Glomerular visceral epithelial cell (primary cell): ENCODE results near the gene HEXA.

ENCODE experiments used
- DNase-seq: peaks from one replicate; pipeline ENCODE4 v3.0.0-alpha.2; 2016; ENCODE audit errors: extremely low spot score

Gene HEXA

DNA sequence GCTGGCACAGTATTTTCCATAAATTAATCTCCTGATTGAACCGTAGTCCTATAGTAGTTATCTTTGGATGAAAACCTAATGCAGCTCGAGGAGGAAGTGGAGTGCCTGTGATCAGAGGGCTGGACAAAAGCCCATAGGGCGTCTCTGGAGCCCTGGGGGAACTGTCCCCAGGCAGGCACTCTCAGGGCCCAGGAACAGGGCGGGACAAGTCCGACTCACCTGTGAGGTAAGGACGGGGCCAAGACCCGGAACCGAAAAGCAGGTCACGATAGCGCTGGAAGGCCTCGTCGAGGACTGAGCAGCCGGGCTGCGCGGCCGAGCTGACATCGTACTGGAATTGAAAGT is 341 bp downstream of the HEXA start:
- DNase-seq = no peak

DNA sequence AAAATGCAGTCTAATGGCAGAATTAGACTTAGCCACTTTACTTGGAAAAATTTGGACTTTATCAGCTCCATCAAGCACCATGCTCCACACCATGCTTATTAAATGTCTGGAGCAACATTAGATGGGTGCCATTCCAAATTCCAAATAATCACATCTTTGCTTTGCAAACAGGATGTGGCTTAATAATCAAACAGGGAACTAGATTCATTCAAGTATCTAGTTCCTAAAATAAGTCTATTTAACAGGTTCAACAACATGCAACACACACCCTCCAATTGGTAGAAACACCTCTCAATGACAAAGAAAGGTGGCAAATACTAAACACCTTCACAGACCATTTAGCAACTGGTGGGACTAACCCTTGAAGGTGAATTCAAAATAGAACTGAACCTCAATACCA is 3.5 kb downstream of the HEXA start:
- DNase-seq = no peak

GRCh38 chr15:72369964-72370363 is 5.8 kb downstream of the HEXA start:
- no peak for DNase-seq

GRCh38 chr15:72368899-72369298 is 6.9 kb downstream of the HEXA start:
- no peak for DNase-seq

- no peak for DNase-seq
These were observed 7.5 kb downstream of the HEXA start for GRCh38 chr15:72368325-72368724.

- no peak for DNase-seq
These were observed 10.0 kb downstream of the HEXA start for GRCh38 chr15:72365844-72366243.

GRCh38 chr15:72361176-72361575 is 14.6 kb downstream of the HEXA start:
- no peak for DNase-seq

GRCh38 chr15:72358650-72359171 is 17.1 kb downstream of the HEXA start:
- DNase-seq = peak; percentile 7

DNA sequence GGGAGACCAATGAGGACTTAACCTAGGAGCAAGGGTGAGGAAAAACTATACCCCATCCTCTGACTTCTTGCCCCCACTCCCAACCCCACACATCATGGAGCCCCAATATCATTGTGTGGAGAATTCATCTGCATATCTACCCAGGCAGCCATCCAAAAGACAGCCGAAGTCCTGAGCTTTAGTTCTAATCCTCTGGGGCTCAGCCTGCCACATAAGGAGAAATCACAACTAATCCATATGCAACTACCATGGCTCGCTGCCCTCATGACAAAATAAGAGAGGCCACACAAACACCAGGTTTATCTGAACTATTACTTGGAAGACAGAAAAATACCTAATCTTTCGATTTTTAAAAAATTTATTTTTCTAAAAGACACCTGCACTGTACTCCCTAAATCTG is 17.7 kb downstream of the HEXA start:
- DNase-seq = no peak

GRCh38 chr15:72354496-72354895 is 21.3 kb downstream of the HEXA start:
- no peak for DNase-seq

GRCh38 chr15:72353266-72353665 is 22.5 kb downstream of the HEXA start:
- no peak for DNase-seq

DNA sequence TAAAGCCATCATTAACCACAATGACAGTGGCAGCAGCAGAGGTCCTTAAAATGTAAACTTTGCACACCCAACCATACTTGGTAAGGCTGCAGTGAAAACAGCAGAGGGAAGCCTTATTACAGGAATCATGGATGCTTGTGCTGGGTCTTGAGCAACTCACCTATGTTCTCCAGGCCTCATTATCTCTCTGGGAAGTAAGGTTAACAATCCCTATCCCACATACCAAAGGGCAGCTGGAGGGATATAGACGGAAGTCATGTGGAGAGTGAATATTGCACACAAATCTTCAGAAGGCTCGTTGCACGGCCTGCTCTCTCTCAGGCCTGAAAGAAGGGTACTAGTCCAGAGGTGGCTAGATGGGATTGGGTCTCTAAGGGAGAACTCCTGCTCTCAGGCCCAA is 30.0 kb downstream of the HEXA start:
- DNase-seq = no peak

GRCh38 chr15:72345280-72345679 is 30.5 kb downstream of the HEXA start:
- DNase-seq = no peak

GRCh38 chr15:72344602-72345001 is 31.2 kb downstream of the HEXA start:
- no peak for DNase-seq

DNA sequence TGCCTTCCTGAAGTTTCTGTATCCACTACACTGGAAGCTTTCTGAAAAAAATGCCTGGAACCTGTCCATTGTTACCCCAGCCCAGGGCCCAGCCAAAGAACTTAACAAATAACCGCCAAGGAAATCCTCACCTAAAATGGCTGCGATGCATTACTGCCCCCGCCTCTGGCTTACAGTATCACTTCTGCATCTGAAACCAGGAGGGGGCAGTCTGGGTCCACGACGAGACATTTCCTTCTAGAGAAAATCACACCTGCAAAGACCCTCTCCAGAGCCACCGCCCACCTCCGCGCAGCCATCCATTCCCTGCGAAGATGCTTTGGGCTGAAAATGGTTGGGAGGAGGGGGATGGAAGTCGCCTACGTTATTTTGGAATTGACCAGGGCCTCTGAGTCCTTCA is 33.4 kb downstream of the HEXA start:
- no peak for DNase-seq

- no peak for DNase-seq
These were observed 34.5 kb downstream of the HEXA start for GRCh38 chr15:72341361-72341760.

- no peak for DNase-seq
These were observed 35.4 kb downstream of the HEXA start for GRCh38 chr15:72340366-72340765.

- DNase-seq = peak; percentile 53
These were observed 36.0 kb downstream of the HEXA start for GRCh38 chr15:72339777-72340177.

DNA sequence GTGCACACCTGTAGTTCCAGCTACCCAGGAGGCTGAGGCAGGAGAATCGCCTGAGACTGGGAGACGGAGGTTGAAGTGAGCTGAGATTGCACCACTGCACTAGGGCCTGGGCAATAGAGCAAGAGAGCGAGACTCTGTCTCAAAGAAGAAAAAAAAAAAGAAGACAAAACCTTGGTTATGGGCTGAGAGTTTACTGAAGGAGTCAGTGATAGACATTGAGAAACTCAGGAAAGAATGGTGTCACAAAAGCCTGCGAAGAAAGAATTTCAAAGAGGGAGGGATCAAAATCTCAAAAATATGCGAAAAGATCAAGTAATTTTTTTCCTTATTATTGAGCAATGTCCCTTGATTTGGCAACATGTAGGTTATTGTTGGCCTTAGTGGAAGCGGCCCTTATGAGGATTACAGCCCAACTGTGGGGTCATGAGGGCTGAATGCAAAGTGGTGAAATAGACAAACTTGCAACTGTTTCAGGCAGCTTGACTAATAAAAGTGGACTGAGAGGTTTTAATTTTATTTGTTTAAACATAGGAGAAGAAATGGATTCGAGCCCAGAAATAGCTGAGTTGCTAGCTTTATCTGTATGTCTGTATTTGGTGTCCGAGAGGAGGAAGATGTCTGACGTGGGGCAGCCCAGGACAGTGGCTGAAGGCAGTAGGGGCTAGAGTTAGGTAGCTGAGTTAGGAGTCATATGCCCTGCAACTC is 37.0 kb downstream of the HEXA start:
- DNase-seq = no peak

DNA sequence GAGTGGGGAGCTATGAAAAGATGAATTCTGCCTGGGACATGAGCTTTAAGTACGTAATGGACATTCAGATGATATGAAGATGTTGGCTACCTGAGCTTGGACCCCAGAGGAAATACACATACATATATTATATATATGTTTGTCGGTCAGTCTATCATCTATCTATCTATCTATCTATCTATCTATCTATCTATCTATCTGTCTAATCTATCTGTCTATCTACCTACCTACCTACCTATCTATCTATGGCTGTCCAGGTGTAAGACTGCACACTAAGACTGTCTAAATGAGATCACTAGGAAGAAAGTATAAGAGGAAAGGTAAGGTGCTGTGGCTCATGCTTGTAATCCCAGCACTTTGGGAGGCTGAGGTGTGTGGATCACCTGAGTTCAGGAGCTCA is 37.7 kb downstream of the HEXA start:
- no peak for DNase-seq

GRCh38 chr15:72334842-72335241 is 41.0 kb downstream of the HEXA start:
- DNase-seq = no peak

- DNase-seq = no peak
These were observed 44.8 kb downstream of the HEXA start for GRCh38 chr15:72331021-72331420.

- no peak for DNase-seq
These were observed 52.1 kb downstream of the HEXA start for GRCh38 chr15:72323752-72324151.

DNA sequence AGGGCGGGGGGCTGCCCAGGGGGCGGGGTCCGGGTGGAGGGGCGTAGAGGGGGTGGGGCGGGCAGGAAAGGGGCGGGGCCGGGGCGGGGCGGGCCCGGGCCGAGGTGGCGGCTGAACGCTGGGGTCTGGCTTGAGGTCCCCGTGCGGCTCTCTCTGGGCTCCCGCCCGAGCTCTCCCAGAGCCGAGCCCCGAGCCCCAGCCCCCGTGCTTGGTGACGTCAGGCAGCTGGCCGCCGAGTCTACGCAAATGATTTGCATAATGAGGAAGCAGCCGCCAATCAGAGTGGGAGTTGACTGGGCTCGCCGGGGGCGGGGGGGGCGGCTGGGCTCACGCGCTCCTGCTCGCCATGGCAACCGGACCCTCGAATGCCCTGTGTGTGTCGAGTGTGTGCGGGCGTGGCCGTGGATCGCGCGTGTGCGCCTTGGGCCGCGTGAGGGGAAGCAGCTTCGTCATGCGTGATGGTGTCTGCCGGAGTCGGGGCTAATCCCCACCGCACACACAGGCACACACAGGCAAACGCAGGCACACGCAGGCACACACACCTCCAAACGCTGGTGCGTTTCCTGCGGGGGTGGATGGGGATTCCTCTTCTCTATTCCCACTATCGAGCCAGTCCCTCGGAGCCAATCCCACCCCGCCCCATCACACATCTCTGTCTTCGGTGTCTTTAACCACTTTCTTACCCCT is 55.7 kb downstream of the HEXA start, which contains the start of gene CELF6:
Gene CELF6, minus strand, starts transcription at position 173 of the 687 bp plus-strand sequence. CDS start 283 bp downstream, outside the sequence.
- DNase-seq = peak; percentile 75
